ENCODE data around the gene AOX1.
"Not testable (repeated sequence)": the region's sequence is repeated elsewhere in the genome, so short reads cannot be mapped to it uniquely, and the experiment has no call there.

- TF ChIP-seq CTCF (IDR thresholded peaks at IDR 0.05; ENCODE audit: insufficient read depth, low read depth, low read length); EZH2 (IDR thresholded peaks at IDR 0.05; ENCODE audit: insufficient read depth, low read length): not testable (repeated sequence)
Observed at GRCh38 chr2:200682407-200682806, 96.6 kb downstream of the AOX1 start.
